ENCODE data around the gene NRXN3.

The NRXN3 gene

GRCh38 chr14:78666336-78667056 lies 496.3 kb downstream of the NRXN3 start:
- DNase-seq = no peak

DNA sequence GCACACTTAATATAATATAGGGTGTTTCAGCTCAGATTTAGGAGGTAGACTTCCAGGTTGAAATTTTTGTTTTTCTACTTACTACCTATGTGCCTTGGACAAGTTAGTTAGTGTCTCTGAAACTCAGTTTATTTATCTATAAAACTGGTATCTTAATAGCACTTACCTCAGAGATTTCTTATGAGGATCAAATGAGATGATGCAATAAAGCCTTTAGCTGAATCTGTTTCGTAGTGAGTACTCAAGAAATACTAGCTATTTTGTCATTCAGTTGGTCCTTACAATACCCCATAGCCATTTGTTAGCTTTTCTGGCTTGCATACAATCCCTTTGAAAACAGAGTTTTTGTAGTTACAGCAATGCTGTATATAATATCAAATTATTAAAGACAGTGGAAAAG lies 497.0 kb downstream of the NRXN3 start:
- no peak for DNase-seq

DNA sequence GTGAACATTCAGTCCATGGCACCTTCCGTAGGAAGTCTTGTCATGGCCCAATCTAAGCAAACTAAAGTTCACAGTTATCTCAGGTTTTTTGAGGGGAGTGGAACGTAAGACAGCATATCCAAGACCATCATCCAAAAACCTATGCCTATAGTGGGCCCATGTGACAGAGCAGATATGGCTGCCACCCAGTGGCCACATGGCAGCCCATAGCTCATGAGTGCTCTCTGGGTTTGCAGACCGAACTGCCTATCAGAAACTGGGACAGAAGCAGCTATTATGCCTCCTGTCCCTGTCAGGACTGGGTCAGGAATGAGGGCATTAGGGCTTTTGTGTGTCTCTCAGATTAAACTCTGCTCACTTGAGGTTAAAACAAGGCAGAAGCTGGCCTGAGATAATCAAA lies 503.7 kb downstream of the NRXN3 start:
- DNase-seq = no peak

DNA sequence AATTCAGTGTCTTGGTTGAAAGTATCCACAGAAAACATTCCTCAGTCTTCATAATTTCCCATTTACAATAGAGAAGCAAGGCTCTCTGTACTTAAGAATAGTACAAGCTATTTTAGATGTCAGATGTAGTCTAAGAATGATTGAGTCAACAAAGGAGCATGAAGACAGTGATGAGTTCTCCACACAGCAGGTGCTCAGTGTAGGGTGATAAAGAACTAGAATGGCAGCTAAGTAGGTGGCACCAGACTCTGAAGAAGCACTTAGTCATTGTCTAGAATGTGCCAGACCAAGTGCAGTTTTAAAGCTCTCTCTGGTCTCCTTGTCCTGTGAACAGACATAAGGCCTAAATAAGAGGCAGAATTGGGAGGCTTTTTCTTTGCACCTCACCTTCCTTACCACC lies 504.6 kb downstream of the NRXN3 start:
- no peak for DNase-seq

- DNase-seq = no peak
Measured at GRCh38 chr14:78683206-78683605, 513.0 kb downstream of the NRXN3 start.

DNA sequence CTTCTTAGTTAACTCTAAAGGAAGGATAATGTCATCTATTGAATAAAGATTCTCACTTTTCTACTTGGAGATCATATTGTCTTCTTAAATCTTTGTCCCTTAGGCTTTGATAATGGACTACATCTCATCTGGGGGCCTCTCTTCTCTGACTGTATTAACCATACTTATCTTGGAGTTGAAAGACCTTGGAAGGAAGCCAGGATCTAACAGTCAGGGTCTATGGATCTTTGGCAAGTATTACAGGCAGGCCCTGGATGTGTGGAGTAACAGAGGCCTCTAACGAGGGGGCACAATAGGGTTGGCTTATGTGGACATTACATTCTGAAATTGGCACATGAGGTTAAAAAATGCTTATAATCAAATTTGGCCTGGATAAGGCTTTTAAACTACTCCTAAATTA lies 513.8 kb downstream of the NRXN3 start:
- no peak for DNase-seq

DNA sequence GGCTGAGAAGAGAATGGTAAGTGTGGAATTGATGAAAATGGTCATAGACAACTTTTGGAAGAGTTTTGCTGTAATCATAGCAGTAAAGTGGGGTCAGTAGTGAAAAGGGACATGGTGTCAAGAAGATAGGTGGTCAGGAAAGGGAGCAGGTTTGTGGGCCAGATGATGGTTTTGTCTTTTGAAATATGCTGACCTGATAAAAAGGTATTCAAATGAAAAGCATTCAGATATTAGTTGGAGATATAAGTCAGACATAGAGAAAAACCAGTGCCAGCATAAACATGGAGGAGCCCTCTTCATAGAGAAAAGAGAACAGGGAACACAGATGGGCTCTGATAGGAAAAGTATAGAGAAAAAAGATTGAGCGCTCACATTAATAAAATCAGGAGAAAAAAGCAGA lies 518.3 kb downstream of the NRXN3 start:
- DNase-seq = no peak

GRCh38 chr14:78690836-78691235 lies 520.7 kb downstream of the NRXN3 start:
- no peak for DNase-seq

GRCh38 chr14:78697341-78697740 lies 527.2 kb downstream of the NRXN3 start:
- DNase-seq = no peak

GRCh38 chr14:78698991-78699390 lies 528.8 kb downstream of the NRXN3 start:
- DNase-seq = no peak

- DNase-seq = no peak
Measured at GRCh38 chr14:78700236-78700635, 530.1 kb downstream of the NRXN3 start.

- DNase-seq = no peak
Measured at GRCh38 chr14:78701246-78701645, 531.1 kb downstream of the NRXN3 start.

DNA sequence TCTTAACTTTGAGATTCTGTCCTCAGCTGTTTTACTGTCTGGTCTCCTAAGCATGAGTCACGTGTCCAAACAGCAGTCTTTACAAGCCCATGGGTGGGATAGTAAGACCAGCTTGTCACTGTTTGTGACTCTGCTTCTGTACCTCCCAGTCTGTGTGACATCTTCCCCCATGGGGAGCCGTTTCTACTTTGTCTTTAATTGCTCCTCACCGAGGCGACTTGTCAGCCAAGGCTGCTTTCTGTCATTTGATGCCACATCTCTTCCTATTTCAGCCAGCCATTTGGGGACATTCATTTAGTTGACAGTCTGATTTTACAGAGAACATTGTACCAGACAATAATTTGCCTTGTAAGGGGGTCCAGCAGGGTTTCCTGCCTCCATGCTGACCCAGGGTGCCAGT lies 534.8 kb downstream of the NRXN3 start:
- DNase-seq = no peak

DNA sequence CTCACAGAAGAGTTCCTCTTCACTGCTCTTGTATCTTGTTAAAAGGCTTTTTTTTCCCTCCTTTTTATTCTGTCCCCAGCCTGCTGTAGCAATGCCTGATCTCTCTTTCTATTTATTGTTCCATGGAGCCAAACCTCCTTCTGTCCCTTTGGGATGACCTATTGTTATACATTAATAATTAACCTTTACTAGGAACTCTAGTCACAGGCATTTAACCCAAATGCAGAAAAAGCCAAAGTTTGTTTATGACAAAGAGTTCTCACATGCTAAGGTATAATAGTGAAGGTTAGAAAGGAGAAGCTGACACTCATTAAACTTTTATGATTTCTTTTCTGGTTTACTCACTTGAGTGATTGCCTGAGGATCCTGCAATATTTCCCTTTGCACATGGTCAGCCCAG lies 535.8 kb downstream of the NRXN3 start:
- no peak for DNase-seq

- DNase-seq = no peak
Measured at GRCh38 chr14:78709795-78710557, 539.8 kb downstream of the NRXN3 start.

- no peak for DNase-seq
Measured at GRCh38 chr14:78710963-78711362, 540.8 kb downstream of the NRXN3 start.

DNA sequence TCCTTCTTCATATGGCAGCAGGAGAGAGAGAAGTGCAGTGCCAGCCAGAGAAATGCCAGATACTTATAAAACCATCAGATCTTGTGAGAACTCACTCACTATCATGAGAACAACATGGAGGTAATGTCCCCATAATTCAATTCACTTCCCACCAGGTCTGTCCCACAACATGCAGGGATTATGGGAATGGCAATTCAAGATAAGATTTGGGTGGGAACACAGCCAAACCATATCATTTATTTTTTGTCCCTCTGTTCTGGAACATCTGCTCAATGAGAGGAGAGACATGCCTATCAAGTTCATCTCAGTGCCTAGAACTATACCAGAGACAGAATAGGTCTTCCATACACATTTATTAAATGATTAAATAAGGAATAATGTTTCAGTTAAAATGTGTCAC lies 543.5 kb downstream of the NRXN3 start:
- DNase-seq = no peak

GRCh38 chr14:78714711-78715110 lies 544.5 kb downstream of the NRXN3 start:
- no peak for DNase-seq

GRCh38 chr14:78721756-78722480 lies 551.7 kb downstream of the NRXN3 start:
- no peak for DNase-seq

- DNase-seq = no peak
Measured at GRCh38 chr14:78725086-78725485, 554.9 kb downstream of the NRXN3 start.

DNA sequence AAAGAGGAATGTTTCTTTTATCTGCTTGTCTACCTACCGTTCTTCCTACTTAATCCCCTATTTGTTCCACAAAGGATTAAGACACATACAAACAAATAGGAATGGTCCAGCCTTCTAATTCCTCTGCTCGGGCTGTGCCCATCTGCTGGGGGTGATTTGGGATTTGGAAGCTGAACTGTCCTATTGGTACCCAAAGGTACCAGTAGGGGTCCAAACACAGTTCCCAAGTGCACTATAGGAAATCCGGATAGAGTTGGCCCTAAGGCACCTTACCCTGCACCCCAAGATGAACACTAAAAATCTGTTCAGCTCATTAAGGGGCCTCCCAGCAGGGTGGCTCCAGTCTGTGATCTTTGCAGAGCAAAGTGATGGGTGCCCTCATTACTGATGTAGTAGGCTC lies 566.9 kb downstream of the NRXN3 start:
- no peak for DNase-seq

GRCh38 chr14:78737601-78738000 lies 567.4 kb downstream of the NRXN3 start:
- no peak for DNase-seq

- no peak for DNase-seq
Measured at GRCh38 chr14:78746086-78746595, 576.0 kb downstream of the NRXN3 start.

DNA sequence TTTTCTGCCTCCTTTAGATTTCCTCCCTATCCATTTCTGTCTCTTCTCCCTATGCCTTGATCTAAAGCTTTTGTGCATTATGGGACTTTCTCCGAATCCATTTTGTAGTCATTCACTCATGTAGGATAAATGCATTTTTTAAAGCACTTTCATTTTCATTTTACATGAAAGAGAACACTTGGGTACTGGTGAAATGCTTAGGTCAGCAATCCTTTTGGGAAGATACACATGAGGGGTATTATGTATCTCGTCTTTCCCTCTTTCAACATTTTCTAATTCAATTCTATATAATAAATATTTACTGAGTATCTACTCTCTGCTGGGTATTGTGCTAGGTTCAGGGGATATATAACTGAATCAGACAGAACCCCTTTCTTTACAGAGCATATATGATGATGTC lies 577.6 kb downstream of the NRXN3 start:
- no peak for DNase-seq
